NOMO-1 treated with DMSO at 0.1 percent for 48 hours (cell line): ENCODE results near the gene PARD3.

ENCODE experiments used
- DNase-seq: peaks from one replicate; lab custom pipeline; 2025; ENCODE audit not compliant: unreplicated experiment; lab: John Stamatoyannopoulos, UW

Gene PARD3

GRCh38 chr10:34151931-34152330, 663.2 kb downstream of the PARD3 start:
- DNase-seq, result no peak

GRCh38 chr10:34151481-34151880, 663.6 kb downstream of the PARD3 start:
- DNase-seq, result no peak

GRCh38 chr10:34150103-34150502, 665.0 kb downstream of the PARD3 start:
- peak; percentile 38 for DNase-seq

GRCh38 chr10:34148305-34148657, 666.8 kb downstream of the PARD3 start:
- DNase-seq, result no peak

GRCh38 chr10:34147641-34148304, 667.3 kb downstream of the PARD3 start:
- DNase-seq, result no peak

GRCh38 chr10:34145715-34146114, 669.4 kb downstream of the PARD3 start:
- no peak for DNase-seq

GRCh38 chr10:34143466-34143865, 671.6 kb downstream of the PARD3 start:
- no peak for DNase-seq

- DNase-seq, result no peak
Observed at GRCh38 chr10:34141032-34141680, 673.9 kb downstream of the PARD3 start.

GRCh38 chr10:34139559-34139958, 675.5 kb downstream of the PARD3 start:
- no peak for DNase-seq

- no peak for DNase-seq
Observed at GRCh38 chr10:34137955-34138354, 677.1 kb downstream of the PARD3 start.

GRCh38 chr10:34137201-34137600, 677.9 kb downstream of the PARD3 start:
- no peak for DNase-seq

GRCh38 chr10:34135515-34135914, 679.6 kb downstream of the PARD3 start:
- DNase-seq, result no peak

GRCh38 chr10:34134602-34135001, 680.5 kb downstream of the PARD3 start:
- no peak for DNase-seq

GRCh38 chr10:34133406-34133805, 681.7 kb downstream of the PARD3 start:
- DNase-seq, result no peak

- no peak for DNase-seq
Observed at GRCh38 chr10:34131152-34131551, 683.9 kb downstream of the PARD3 start.

- no peak for DNase-seq
Observed at GRCh38 chr10:34127676-34128075, 687.4 kb downstream of the PARD3 start.

GRCh38 chr10:34126371-34127151, 688.5 kb downstream of the PARD3 start:
- no peak for DNase-seq

GRCh38 chr10:34125702-34126101, 689.4 kb downstream of the PARD3 start:
- DNase-seq, result no peak

GRCh38 chr10:34124522-34125035, 690.5 kb downstream of the PARD3 start:
- DNase-seq, result no peak

- DNase-seq, result no peak
Observed at GRCh38 chr10:34121781-34122622, 693.1 kb downstream of the PARD3 start.

- peak; percentile 69 for DNase-seq
Observed at GRCh38 chr10:34121125-34121753, 693.9 kb downstream of the PARD3 start.
